Inflammatory macrophage treated with lipopolysaccharide for 4 hours (primary cell): ENCODE measurements around the gene PER2.
A peak's percentile ranks its signal among the peaks of the same experiment; 100 is the strongest.
"Not testable (repeated sequence)": the region's sequence is repeated elsewhere in the genome, so short reads cannot be mapped to it uniquely, and the experiment has no call there.

Source experiments
- DNase-seq: peaks from one replicate; pipeline ENCODE4 v3.0.0-alpha.2; 2020

PER2 gene

DNA sequence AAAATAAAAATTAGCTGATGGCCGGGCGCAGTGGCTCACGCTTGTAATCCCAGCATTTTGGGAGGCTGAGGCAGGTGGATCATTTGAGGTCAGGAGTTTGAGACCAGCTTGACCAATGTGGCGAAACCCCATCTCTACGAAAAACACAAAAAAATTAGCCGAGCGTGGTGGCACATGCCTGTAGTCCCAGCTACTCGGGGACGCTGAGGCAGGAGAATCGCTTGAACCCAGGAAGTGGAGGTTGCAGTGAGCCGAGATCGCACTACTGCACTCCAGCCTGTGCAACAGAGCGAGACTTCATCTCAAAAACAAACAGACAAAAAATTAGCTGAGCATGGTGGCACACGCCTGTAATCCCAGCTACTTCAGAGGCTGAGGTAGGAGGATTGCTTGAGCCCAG, 22.3 kb upstream of the PER2 start:
- DNase-seq, result not testable (repeated sequence)

DNA sequence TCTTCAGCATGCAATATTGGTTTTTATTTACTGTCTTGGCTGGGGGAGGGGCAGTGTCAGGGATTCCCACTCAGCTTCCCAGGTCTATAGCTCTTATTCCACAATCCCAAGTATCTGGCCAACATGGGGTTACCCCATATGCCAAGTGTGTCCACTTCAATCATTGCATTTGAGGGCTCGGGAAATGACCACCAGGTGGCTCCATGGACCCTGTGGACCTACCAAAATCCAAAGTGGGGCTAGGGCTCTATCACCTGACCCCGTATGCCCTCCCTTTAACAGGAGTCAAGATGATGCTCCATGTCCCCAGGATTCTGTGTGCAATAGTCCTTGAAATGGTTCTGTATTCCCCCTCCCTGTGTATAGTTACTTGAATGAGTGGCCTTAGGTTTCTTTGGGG, 19.8 kb upstream of the PER2 start:
- DNase-seq, result no peak

DNA sequence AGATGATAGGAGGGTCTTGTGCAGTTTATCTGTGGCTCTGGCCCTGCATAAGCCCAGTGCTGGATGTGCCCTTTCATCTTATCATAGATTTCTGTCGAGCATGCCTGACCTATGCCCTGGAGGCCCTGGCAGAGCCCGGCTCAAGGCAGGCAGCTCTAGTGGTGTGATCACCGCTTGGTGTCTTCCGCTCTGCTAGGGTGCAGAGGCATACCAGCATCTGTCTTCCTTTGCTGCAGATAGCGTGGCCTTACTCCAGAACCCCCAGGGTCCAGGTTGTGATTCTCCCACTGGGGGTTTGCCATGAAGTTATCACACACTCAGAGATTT, 18.2 kb upstream of the PER2 start:
- no peak for DNase-seq

DNA sequence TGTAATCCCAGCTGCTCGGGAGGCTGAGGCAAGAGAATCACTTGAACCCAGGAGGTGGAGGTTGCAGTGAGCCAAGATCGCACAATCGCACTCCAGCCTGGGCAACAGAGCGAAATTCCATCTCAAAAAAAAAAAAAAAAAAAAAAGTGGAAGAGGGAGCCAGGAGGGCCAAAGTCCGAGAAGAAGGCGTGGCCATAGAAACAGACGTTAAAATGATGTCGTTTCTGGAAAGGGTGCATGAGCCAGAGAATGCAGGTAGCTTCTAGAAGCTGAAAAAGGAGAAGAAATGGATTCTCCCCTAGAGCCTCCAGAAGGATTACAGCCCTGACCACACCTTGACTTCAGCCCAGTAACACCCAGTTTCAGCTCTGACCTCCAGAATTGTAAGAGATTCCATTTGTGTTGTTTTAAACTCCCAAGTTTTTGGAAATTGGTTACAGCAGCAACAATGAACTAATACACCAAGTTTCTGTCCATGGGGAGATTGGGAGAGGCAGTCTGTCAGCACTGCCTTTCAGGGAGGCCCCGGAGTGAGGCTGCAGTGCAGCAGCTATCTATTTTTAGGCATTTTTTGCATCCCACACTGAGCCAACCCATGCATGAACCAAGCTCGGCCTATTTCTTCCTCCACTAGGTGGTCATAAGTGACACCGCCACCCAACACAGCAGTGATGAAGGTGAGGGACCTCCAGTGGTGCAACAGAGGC, 17.7 kb upstream of the PER2 start:
- DNase-seq, result no peak

DNA sequence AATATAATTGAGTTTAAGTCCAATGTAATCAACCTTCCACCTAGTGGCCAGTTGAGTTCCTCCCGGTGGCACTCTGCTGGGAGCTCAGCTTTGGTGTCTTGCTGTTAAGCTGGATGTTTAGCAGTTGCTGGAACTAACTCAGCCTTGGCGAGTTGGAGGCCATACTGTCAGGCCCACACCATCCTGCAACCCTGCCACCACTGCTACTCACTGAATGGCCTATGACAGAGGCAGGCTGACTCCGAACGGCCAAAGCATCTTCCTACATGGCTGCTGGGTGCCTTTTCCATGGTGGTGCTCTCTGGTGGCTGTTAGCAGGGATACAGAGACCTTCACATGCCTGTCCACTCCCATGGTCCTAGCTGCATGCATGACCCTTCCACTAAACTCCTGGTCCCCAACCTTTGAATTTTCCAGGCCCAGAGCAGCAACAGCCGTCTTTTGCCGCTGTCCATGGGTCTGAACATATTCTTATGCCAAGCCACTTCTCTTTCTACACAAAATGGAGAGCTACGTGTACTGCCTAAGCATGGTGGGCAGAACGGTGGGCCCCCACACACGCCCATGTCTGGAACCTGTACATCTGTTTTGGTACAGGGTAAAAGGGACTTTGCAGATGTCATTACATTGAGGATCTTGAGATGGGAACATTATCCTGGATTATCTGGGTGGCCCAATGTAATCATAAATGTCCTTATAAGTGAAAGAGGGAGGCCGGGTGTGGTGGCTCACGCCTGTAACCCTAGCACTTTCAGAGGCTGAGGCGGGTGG, 16.9 kb upstream of the PER2 start:
- DNase-seq, result no peak

DNA sequence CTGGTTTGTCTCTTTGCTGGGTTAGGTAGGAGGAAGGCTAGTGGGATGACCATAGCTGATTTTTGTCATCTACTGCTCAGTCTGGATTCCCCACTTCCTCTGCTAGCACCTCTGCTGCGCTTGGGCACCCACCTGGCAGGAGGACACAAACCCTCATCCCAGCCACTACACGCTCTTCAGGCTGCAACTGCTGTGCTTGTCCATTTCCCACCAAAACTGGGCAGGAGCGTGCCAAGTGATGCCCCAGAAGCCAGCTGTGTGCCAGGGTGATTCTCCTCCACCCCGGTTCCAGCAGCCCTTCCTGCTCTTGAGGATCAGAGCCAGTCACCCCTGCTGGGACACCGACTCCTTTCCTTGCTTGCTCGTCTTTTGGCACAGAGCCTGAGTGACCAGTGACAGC, 15.7 kb upstream of the PER2 start:
- DNase-seq, result no peak

DNA sequence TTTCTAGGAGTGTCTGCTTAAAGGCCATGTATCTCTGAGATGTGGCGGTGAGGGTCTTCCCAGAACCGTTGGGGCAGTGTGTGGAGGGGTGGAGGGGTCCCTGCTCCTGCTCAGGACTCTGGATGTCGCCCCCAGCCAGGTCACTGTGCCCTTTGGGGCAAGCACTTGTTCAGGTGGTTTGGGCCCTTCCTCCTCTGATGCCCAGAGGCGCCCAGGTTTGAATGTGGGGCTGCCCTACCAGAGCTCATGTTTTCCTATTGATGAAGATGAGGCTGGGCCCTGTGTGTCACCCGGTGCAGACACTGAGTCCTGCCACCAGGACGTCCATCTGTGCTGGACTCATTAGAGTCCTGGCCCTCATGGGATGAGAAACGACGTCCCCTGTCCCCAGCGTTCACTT, 14.3 kb upstream of the PER2 start:
- DNase-seq, result no peak

DNA sequence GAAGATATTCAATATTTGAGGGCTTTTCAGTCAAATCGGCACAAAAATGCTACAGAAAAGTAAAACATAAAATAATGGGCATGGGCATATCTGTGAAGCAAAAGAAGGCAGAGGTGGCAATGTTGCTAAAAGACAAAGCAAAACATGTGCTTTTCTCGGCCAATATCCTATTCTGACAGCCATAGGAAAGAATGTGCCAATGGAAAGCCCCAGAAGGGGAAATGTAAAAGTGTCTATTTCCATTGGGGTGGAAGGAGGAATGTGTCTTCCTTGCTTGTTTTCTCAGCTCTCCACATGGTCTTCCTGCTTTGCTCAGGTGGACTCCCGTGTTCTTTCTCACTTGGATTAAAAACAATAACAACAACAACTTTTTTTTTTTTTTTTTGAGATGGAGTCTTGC, 13.7 kb upstream of the PER2 start:
- no peak for DNase-seq

DNA sequence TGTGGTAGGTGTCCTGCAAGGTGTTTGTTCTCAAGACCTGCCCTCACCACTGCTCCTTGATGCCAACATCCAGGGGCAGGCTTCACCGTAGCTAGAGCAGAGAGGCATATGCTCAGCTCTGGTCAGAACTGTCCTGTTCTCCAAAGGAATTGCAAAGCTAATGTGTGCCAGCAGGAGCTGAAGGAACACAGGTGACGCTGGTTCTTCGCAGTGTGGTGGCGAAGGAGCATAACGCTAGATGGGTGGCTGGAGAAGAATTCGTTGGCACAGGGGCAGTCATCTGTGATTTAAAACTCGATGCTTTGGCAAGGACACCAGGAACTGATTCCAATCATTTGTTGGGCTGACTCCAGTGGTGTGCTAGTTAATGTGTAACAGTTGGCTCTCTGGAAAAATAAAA, 11.4 kb upstream of the PER2 start:
- DNase-seq, result no peak

DNA sequence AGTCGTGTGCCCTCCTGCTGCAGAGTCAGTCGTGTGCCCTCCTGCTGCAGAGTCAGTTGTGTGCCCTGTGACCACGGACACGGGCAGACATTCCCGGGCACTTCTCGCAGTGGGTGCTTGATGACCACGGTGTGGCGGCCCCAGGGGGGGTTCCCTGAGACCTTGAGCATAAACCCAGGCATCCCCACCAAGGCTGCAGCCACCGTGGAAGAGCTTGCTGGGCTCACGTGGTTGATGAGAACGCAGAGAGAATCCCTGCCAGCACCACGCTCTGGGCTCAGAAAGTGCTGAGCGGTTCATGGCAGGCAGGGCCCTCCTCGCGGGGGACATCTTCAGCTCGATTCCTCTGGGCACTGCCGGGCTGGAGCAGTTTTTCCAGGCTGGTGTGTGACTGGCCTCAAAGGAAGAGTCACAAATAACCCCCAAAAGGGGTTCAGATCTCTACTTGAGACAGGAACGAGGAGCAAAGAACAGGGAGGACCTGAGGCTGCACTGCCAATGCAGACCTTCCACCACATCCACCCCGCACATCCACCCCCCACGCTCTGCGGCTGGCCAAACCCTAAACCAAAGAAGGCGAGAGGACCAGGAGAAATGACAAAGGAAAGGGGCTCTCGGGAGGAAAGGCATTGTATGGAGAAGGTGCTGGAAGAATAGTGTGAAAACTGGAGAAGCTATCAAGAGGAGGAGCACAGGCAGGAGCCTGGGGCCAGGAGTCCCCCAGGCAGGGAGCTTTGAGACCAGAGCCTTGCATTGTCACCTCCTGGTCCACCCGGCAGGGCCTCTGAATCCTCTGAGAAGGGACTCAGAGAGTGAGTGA, 8.4 kb upstream of the PER2 start:
- no peak for DNase-seq

DNA sequence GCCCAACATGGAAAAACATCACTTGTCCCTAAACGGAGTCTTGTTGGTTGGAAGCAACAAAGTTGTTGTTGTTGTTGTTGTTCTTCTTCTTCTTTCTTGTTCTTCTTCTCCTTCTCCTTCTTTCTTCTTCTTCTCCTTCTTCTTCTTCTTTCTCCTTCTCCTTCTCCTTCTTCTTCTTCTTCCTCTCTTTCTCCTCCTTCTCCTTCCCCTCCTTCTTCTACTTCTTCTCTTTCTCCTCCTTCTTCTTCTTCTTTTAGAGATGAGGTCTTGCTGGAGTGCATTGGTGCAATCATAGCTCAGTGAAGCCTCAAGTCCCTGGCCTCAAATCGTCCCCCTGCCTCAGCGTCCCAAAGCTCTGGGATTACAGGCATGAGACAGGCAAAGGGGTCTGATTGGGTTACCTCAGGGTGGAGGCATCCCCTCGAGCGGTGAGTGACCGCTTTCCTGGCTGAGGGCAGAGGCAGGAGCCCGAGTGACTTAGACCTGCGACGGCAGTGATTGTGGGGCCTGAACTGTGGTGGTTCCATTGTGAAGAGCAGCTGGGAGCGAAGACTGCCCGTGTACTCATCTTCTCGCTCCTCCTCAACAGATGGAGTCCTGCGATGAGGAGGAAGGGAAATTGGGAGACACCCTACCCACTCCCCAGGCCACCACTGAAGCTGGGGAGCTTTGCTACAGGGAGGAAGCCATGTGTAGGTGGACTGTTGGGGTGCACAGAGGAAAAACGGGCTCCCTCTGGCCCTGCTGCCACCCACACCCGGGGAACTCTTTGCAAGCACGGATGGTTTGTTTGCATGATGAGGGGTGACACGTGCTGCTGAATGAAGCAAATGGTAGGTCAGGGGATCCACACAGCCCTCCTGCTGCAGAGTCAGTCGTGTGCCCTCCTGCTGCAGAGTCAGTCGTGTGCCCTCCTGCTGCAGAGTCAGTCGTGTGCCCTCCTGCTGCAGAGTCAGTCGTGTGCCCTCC, 7.0 kb upstream of the PER2 start:
- DNase-seq, result no peak

DNA sequence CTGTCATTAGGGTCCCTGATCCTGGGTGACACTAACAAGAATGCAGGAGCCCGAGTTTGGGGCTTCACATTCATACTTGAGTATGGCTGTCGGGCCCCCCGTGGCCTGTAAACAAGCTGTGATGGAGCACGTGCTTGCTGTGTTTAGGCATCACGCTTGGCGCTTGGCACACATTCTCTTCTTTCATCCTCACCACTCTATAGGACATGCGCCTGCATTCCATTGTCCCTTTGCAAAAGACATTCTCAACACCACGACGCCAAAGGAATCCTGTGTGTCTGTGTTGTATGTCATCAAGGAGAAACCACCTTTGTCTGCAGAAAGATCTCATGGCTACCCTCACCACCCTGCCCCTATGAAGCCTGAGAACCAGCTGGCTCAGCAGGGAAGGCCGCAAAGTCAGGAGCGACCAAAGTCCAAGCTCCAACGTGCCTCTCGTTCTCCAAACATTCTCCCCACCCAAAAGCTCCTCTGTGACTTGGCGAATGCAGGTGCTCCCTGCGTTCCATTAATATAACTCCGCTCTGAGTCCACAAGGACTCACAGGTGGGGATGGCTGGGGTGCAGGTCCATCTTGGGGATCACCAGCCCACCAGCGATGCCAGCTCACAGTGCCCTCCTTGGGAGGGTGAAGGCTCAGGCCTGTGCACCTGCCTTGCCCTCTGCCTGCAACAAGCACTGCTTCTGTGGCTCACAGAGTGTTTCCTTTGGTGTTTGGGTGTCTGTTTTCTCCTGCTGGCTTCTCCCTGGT, 6.2 kb upstream of the PER2 start:
- DNase-seq, result no peak

DNA sequence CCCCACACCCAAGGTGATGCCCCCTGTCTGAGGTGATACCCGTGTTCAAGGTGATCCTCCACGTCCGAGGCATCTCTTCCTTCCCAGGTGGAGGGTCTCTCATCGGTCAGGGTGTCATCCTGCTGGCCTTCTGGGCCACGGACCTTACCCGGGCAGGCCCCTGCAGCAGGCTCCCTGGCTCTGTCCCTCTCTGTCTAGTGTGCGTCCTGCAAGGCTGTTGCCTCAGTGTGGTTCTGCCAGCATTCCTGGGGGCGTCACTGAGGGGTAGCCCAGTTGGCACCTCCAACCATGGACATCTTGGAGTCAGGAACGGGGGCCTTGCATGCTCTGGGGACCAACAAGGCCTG, 5.6 kb upstream of the PER2 start:
- DNase-seq, result no peak

DNA sequence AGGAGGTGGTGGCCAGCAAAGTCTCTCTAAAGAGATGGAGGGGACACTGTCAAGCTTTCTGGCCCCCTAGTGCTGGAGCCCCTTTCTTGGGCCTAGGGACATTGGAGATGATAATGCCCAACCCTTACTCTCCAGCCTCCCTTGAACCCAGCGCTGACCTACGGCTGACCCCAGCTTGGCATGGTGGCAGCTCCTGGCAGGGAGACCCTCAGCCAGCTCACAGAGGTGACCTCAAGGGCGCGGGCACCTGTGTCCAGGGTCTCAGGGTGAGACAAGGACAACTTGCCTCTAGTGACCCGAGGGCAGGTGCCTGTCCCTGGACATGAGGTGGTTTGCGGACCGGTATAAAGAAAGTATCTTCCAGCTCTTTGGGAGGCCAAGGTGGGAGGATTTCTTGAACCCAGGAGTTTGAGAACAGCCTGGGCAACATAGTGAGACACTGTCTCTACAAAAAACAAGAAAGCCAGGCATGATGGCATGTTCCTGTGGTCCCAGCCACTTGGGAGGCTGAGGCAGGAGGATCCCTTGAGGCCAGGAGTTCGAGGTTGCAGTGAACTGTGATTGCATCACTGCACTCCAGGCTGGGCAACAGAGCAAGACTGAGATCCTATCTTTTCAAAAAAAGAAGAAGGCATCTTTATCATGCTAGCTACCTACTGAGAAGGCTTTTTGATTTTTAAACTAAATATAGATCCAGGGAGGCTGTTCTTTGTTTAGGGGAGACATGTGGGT, 3.3 kb upstream of the PER2 start:
- no peak for DNase-seq

DNA sequence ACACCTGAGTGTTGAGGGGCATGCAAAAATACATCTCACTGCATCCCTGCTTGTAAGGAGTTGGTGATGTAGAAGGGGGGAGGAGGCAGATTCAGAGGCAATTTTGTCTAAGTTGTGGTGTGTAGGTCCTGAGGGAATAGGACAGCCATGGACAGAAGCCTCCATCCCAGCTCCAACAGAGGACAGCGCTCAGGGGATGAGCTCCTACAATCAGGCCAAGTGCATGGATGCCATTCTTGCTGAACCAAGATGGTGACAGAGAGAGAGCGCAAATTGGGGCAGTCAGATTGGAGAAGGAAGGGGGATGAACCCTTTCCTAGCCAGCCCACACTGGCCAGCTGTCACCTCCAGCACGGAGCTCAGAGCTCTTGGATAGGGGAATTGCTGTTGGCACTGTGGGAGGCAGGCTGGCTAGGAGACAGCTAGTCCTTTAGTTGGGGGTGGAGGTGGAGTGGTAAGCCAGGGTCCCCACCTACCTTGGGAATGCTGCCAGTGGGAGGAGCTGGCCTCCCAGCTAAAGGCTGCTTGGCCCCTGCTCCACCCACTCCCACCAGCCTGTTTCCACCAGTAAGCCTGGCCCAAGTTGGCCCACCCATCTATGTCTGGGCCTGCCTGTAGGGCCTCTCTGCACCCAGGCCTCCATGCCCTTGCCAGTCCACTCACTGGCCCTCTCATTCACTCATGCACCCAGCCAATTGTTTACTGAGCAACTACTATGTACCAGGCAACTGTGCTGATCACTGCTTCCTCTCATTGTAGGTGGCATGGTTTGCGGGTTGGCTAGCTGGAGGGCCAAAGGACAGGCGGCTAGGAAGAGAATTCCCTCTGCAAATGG, 2.5 kb upstream of the PER2 start:
- DNase-seq, result no peak

DNA sequence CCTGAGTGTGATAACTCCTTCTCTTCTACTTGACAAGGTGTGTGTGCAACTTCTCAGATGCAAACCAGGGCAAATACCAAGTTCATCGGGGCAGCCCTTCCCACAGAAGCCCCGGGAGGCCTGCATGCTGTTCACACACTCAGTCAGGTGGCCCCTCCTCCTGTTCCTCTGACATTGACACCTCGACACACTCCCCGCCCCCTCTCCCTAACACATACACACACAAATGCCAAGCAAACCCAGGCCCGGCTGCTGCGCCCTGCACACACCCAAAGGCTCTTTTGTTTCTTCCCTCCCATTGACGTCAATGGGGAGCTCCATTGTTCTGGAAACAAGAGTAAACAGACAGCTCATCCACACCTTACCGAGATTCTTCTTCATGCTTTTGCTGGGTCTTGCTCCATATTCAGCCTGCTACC, 1.7 kb upstream of the PER2 start:
- DNase-seq, result no peak

DNA sequence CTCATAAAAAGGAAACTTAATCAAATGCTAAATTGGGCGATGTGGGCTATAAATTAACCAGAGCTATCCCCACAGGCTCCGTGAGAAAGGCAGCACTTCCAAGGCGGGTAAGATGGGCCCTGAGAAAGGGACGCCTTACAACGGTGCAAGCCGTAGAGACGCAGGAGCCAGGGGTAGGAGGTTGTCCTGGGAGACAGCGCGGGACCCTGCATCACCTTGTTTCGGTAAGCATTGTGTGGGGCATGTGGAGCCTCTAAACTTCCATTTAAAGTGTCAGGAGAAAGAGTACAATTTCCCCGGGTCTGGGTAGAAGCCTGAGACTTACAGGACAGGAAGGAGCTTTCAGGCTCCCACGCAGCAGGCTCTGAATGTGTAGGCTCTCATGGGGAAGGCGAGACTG, 1.2 kb upstream of the PER2 start:
- DNase-seq, result no peak

DNA sequence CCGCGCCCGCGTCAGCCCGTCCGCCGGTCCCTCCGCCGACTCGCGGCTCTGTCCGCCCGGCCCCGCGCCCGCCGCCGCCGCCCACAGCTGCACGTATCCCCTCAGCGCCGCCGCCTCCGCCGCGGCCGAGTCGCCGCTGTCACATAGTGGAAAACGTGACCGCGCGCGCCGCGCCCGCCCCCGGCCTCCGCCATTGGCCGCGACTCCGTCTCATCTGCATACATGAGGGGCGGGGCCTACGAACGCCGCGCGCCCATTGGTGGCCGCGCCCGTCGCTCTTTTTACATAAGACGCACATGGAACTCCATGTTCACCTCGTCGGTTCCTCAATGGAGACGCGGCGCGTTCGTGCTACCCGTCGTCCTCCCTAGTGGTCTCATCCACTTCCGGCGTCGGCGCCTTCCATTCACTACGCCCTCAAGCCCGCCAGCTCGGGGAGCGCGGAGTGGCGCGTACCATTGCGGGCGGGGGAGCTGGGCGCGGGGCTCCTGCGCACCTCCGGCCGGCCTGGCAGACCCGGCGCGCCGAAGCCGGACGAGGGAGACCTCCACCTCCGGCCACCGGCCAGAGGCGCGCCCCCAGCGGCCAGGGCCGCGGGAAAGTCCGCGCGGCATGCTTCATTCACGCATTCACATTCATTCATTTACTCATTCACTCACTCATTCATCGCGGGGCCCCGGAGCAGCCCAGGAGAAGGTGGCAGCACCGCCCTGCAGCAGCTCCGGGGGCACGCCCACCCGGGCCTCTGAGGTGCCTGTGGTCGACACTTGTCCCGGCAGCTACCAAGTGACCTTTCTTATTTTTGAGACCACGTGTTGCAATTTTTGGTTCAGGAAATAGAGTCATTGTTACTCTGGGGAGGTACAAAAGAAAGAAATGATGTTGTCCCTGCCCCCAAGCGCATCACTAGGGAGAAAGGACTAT, 502 bp upstream of the PER2 start:
- DNase-seq, result peak; percentile 98

DNA sequence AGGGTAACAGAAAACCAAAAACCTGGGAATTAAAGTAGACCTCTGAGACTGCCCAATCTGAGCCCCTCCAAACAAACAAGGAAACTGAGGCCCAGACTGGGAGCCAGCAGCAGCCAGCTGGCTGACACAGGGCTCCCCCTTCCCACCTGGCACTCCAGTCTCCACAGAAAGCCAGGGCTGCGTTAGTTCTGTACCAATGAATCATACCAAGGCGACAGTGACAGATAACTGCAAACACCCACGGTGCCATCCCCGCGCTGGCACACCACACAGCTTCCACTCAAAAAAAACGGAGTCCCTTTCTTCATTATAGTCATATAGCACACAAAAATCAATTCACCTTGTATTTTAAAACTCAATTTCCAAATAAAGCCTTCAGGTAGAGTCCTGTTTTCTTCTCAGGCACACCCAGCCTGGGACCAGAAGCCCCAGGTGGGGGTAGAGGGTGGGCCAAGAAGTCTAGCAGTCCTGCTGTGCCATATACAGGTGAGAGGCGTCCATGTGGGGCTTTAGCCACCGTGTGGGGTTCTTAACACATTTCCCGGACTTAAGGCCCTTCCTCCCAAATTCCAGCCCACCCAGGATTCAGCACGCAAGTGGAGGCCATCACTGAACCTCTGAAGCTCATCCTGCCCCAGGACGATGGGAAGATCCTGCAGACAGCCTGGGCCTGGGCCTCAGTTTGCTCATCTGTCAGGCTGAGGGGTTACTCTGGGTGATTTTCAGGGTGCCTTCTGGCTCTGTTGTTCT, 1.2 kb downstream of the PER2 start:
- peak; percentile 4 for DNase-seq
